Stimulated activated naive CD8-positive, alpha-beta T cell treated with anti-CD3 and anti-CD28 coated beads, Interleukin-15, Interleukin-2, amounts not matched to agents 100 U/mL and 50 U/mL, for 24 hours (primary cell): ENCODE data around the gene CCSER1.
"Not testable (repeated sequence)": the region's sequence is repeated elsewhere in the genome, so short reads cannot be mapped to it uniquely, and the experiment has no call there.

Experiments used
- ATAC-seq: fragments of 150-1000 bp; cut with Tn5 transposase; one replicate; pipeline ENCODE4 v1.10.0; 2021
- DNase-seq: peaks from one replicate; pipeline ENCODE4 v3.0.0; 2021

The CCSER1 gene

DNA sequence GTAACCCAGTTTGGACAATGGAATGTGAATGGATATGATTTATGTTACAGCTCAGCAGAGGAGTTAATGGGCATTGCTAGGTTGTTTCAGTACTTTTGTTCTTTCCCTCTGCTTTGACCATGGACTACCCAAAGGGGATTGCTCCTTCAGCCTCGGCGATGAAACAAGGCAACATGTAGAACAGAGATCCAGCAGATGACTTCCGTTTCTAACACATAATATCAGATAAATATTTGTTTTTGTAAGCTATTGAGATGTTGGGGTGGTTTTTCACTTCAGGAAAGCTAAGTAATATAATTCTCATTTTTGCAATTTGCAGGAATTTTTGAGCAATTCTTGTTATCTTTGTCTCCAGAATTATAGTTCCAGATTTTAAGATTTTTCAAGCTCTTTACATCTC is 1241.9 kb downstream of the CCSER1 start:
- DNase-seq (no peak), ATAC-seq (no peak)

DNA sequence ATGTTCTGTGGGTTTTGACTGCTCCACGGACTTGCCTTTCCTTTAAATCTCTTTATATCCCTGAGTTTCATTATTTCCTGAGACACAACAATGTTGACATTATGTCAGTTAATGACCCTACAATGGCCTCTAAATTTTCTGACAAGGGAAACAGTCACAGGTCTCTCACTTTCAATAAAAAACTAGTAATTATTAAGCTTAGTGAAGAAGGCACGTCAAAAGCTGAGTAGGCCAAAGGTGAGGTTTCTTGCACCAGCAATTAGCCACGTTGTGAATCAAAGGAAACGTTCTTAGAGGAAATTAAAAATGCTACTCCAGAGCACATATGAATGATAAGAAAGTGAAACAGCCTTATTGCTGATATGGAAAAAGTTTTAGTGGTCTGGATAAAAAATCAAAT is 1246.4 kb downstream of the CCSER1 start:
- DNase-seq (no peak), ATAC-seq (no peak)

DNA sequence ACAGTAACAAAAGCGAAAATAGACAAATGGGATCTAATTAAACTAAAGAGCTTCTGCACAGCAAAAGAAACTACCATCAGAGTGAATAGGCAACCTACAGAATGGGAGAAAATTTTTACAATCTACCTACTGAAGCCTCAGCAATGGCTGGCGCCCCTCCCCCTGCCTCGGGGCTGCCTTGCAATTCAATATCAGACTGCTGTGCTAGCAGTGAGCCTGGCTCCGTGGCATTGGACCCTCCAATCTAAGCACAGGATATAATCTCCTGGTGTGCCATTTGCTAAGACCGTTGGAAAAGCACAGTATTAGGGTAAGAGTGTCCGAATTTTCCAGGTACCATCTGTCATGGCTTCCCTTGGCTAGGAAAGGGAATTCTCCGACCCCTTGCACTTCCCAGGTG is 1278.2 kb downstream of the CCSER1 start:
- not testable (repeated sequence) for DNase-seq, ATAC-seq

DNA sequence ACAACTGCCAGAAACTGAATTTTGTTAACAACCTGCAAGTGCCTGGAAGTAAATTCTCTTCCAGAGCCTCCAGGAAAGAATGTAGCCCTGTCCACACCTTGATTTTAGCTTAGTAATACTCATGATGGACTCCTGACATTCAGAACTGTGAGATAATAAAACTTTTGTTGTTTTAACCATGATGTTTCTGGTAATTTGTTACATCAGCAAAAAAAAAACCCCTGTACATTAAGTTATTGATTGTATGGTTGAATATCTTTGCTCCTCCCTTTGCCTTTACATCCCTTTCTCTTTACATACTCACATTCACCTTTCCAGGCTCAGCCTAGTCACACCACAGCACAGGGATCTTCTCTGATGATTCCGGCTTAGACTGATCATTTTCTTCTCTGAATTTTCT is 1294.8 kb downstream of the CCSER1 start:
- ATAC-seq (no peak), DNase-seq (no peak)

DNA sequence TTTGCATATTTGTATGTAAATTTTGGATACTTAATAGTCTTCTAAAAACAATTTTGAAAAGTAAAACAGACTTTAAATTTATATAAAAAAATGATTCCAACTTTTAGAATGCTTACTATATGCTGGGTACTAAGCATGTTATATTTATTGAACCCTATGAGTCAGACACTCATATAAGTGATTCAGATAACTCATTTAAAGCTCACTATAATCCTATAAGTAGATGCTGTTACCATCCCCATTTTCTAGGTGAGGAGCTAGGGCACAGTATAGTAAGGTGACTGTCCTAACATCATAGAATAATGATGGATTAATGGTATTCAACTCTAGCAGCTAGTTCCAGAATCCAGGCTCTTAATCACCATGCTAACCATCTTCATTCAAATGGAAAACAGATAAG is 1299.5 kb downstream of the CCSER1 start:
- DNase-seq: no peak
- ATAC-seq: no peak

DNA sequence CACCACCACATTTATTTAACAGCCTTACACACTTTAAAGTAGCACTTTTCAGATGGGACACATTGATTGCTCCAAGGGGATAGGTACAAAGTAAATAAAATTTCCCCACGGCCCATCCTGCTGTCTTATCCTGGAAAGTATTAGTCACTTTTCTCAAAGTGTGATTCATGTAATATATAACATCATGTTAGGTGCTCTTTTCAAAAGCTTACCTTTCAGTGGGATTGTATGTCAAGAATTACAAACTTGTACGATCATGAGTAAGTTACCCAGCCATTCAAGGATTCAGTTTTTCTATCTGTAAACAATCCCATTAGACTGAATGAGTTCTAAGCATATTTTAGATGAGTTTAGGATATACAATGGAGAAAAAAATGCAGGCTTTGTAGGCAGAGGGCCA is 1300.0 kb downstream of the CCSER1 start:
- DNase-seq: no peak
- no peak for ATAC-seq

DNA sequence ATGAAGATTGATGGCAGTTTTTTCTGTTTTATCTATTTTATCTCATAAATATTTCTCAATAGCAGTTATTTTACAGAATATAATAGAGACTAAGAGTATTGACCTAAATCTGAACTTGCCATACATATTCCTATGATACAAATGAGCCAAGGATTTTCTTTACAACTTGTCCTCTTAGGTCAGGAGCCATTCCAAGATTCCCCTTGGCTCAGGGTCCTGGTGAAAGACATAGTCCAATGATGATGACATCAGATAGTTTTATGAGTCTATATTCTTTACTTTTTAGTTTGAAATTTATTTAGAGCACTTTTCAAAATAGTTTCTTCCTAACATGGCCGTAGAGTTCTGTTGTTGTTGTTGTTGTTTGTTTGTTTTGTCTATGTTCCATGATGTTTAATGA is 1307.4 kb downstream of the CCSER1 start:
- no peak for DNase-seq
- no peak for ATAC-seq

DNA sequence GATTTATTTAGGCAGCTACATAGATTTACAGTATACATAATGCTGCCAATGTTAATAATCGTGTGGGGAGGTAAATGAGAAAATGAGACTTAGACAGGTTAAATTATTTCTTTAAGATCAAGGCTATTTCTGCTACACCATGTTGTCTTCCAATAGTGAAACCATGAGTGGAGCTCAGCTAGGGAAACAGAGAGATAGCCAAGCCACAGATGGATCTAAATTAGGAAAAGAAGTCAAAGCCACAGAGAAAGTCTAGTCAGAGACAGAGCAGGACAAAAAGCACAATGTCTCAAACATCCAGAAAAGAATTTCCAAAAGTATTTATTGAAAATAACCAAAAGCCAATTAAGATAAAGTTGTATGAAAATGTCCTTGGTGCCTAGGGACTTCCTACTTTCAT is 1309.4 kb downstream of the CCSER1 start:
- no peak for ATAC-seq
- no peak for DNase-seq

DNA sequence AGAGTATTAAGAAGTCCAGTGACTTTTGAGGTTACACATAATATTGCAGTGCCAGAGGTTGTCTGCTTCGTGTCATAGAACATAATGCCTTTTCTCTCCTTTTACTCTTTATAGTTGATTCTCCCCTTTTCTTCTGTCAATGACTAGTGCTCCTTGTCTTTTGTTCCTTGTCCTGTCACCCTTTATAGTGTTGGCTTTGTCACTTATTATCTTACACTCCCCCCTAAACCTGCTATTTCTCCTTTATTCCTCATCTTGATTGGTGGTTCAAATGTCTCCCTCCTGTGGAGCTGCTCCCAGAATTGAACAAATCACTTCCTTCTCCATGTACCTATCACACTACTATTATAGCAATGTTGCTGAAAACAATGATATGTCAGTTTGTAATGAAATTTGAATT is 1320.0 kb downstream of the CCSER1 start:
- ATAC-seq: no peak
- no peak for DNase-seq

DNA sequence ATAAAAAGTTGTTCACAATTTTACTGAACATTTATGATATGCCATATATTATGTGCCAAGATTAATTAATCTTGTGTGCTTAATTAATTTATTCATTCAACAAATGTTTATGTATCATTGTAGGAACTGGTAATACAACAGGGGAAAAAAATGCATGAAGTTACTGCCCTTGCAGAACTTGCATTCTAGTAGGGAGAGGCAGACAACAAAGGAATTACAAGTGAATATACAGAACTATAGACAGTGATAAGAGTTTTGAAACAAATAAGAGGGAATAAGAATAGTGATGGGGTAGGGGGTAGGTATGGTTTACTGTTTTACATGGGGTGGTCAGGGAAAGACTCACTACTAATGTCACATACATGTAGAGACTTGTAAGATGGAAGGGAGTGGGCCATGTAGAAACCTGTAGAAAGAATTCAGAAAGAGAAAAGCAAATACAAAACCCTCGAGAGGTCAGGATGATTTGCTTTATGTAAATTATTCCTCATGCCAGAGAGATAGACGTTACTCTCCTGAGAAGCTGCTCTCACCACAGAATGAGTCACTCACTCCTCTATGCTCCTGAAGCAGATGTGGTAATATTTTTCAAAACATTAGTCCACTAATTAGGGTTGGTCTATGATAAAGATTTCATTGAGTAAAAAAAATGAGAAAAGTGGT is 1321.6 kb downstream of the CCSER1 start:
- no peak for ATAC-seq
- no peak for DNase-seq

DNA sequence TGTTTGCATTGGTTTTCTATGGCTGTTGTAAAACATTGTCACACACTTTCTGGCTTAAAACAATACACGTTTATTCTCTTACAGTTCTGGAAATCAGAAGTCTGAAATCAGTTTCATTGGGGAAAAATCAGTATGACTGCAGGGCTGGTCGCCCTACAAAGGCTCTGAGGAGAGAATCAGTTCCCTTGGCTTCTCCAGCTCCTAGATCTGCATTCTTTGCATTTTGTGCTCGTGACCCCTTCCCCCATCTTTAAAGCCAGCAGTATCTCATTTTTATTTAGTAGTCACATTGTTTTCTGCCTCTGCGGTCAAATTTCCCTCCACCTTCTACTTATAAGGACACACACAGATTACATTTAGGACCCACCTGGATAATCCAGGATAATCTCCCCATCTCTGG is 1326.9 kb downstream of the CCSER1 start:
- DNase-seq: no peak
- ATAC-seq: no peak

DNA sequence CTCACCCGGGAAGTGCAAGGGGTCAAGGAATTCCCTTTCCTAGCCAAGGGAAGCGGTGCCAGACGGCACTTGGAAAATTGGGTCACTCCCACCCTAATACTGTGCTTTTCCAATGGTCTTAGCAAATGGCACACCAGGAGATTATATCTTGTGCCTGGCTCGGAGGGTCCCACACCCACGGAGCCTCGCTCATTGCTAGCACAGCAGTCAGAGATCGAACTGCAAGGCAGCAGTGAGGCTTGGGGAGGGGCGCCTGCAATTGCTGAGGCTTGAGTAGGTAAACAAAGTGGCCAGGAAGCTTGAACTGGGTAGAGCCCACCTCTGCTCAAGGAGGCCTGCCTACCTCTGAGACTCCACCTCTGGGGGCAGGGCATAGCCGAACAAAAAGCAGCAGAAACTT is 1335.4 kb downstream of the CCSER1 start:
- ATAC-seq, DNase-seq: not testable (repeated sequence)

DNA sequence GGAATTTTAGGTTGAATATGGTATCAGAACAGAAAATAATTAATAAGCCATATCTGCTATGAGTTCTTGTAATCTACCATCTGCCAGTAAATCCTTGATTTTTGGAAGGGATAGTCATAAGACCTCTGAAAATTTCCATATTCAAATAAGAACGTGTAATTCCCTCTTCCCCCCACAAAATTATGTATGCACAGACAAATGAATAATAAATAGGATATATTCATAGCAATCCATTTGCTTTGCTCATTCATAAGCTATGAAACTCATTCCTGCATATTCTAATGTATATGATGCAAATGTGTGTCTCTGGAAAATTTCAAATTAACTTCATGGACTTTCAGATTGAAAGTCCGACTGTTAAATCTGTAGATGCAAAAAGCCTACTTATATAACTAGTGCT is 1343.5 kb downstream of the CCSER1 start:
- ATAC-seq: no peak
- no peak for DNase-seq

DNA sequence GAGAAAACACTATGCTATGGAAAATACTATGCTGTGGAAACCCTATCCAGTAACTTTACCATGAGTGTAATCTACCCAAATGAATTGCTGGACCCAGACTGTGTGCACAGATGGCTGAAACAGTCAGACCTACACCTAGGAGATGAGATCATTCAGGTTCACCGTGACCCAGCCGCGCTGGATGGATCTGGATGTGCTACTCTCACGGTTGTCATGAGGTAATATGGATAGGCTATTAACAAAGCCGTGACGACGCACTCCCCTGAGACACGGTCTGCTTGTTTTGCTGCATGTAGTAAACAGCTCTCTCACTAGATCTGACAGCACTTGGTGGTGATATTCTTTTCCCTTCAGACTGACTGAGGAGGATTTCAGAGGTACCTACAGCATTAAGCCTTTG is 1344.1 kb downstream of the CCSER1 start:
- DNase-seq (no peak), ATAC-seq (no peak)

DNA sequence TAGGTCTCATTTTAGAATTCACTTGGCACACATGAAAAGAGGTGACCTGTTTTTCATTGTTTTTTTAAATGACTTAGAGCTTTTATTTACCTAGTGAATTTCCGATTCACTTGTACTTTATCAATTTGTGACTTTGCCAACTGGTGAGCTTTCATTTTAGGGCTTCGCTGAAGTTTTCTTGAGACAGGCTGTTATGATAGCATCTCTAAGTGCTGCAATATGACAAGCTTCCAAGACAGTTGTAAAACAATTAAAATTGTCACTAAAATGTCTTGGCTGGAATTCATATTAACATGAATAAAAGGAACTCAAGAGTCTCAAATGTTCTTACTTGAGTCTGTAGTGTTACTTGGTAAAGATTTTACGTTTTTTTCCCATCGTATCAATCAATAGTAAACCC is 1344.9 kb downstream of the CCSER1 start:
- no peak for DNase-seq
- ATAC-seq: no peak

DNA sequence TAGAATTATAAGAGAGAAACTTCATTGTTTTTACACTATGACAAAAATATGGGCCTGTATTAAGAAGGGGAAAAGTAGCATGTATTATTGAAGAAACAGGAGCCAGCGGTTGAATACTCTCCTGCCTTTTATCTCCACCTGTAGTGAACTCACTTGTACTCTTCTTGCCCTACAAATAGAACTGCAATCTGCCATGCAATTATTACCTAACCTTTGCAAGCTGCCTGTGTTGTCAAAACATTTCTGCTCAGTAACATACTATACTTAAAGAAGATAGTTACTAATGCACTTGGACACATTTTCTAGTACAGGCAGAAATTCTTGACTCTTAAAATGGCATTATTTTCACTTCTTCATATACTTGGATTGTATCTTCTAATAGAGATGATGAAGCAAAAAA is 1358.2 kb downstream of the CCSER1 start:
- DNase-seq (no peak), ATAC-seq (no peak)

DNA sequence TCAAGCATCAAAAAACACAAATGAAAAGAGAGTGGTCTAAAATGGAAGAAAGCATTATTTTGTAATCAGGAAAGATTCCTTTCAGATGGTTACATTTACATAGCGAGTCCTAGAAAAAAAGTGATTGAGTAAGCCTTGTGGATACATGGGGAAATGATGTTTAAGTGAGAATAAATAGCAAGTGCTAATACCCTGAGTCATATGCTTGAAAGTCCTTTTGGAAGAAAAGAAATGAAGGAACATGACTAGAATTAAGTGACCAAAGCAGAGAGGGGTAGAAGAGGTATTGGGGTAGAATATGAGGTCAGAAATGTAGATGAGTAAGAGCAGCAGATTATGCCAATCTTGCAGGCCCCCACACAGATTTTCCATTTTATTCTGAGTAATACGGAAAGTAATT is 1361.8 kb downstream of the CCSER1 start:
- ATAC-seq: no peak
- DNase-seq: no peak

DNA sequence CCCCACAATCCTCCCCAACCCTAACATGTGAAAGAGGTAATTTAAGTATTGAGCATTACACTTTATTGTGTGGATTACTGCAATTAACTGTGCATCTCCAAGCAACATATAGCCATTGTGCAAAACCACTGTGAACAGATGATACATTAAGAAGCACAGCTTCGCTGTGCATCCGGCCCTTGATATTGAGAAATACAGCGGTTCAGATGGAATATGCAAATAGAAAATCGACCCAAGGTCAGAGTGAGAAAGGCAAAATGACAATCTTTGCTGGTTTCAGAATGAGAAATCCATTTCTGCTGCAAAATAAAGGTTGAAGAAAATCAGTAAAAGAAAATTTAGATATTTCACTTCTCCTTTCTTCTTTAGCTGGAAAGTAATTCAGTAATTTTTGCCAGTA is 1370.7 kb downstream of the CCSER1 start:
- no peak for ATAC-seq
- DNase-seq: no peak

DNA sequence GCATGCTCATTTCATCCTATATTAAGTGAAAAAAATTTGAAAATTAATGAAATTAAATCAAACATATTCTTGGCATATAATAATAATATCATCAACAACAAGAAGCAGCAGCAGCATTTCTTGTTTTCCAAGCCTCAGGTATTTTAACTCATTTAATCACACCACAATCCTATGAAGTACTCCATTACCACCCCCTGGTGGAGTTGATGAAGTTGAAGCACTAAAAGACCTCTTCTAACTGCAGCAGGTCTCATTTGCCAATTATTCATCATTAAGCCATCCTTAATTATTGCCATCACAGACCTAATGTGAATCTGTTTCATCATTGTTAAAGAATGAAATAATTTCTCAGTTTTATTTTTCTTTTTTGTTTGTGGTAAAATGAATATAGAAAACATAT is 1375.2 kb downstream of the CCSER1 start:
- no peak for ATAC-seq
- no peak for DNase-seq

DNA sequence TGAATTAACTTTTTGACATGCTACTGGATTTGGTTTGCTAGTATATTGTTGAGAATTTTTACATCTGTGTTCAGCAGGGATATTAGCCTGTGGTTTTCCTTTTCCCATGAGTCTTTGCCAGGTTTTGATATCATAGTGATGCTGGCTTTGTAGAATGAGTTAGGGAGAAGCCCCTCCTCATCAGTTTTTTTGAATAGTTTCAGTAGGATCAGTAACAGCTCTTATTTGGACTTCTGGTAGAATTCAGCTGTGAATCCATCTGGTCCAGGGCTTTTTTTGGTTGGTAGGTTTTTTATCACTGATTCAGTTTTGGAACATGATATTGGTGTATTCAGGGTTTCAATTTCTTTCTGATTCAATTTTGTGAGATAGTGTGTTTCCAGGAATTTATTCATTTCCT is 1386.1 kb downstream of the CCSER1 start:
- DNase-seq (no peak), ATAC-seq (no peak)

DNA sequence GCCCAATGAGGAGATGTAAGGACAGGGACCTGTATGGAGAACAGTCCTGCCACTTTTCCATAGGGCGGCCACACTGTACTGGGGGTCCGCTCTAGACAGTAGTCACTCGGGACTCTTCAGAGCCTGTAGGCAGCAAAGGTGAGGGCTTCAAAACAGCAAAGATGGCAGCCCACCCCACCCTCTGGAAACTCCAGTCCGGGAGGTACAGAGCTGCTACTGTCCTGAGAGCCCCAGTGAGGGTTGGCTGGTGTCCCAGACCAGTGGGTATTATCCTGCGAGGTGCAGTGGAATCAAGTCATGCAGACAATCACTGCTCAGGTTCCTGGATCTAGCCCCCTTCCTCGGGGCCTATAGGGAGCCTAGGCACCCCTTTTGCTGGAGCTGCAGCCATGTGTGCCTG is 1392.0 kb downstream of the CCSER1 start:
- DNase-seq: no peak
- no peak for ATAC-seq

DNA sequence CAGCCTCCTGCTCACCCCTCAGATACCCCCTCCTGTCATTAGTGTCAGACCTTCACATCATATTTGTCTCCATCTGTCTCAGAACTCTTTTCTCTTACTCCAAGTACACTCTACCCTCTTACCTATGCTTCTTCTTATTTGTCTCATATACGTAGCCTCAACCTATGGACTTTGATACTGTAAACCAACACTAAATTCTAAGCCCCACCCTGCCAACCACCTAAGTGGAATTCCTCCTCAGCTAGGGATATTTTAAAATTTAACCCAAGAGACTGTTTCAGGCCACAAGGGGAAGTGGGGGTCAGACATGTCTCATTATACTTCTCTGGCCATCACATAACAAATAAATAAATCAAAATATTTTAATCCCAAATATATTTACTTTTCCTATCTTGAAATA is 1398.4 kb downstream of the CCSER1 start:
- ATAC-seq: no peak
- no peak for DNase-seq

DNA sequence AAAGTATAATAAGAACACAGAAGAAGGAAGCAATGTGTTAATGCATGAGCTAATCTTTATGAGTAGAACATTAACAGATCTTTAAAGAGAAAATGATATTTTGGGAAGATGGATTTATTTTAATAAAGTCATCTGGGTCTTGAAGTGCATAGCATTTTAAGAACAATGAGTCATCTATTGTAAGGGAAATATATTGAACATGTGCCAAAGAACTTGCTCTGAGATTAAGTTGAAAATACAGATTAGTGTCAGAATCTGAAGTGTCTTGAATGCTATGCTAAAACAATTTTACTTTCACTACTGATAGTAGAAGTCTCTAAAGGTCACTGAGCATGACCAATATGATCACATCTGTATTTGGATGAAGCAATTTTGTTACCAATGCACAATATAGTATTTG is 1399.9 kb downstream of the CCSER1 start:
- ATAC-seq: no peak
- DNase-seq: no peak

DNA sequence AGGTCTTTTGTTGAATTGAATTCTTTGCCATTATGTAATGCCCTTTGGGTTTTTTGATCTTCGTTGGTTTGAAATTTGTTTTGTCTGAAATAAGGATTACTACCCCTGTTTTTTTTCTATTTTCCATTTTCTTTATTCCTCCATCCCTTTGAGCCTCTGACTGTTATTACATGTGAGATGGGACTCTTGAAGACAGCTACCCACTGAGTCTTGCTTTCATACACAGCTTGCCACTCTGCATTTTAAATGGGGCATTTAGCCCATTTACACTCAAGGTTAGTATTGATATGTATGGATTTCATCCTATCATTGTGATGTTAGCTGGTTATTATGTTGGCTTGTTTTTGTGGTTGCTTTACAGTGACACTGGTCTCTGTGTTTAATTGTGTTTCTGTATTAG is 1440.4 kb downstream of the CCSER1 start:
- DNase-seq (no peak), ATAC-seq (no peak)

DNA sequence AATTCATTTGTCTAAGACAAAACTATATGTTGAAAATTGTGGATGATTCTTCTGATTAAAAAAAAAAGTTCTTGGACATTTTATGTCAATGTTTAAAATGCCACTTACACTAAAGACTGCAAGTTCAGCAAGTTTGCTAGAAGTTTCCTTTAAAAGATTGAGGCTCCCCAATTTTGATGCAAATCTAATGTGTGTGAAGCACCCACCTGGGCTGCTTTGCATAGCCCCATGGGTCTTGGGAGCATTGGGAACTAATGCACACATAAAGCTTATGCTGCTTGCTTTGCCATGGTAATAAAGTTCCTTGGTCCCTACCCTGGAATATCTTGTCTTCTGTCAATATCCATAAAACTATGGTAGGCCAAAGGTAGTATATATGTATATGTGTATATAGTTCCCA is 1450.7 kb downstream of the CCSER1 start:
- no peak for ATAC-seq
- no peak for DNase-seq
